HEK293 (cell line): Measurements from ENCODE around the gene SAV1.

Experiments
- BCL11A ChIP-seq: fragments of 450-650 bp; formaldehyde crosslinking; IDR thresholded peaks from 2 replicates; pipeline ENCODE4 v1.5.1; 2016; ENCODE audit warnings: low read depth, missing biosample characterization, missing genetic modification characterization
- CTCF ChIP-seq: fragments of 450-650 bp; formaldehyde crosslinking; IDR thresholded peaks from 2 replicates; pipeline ENCODE4 v1.5.1; 2016; ENCODE audit warnings: missing biosample characterization, missing genetic modification characterization
- PATZ1 ChIP-seq: fragments of 450-650 bp; formaldehyde crosslinking; IDR thresholded peaks from 2 replicates; pipeline ENCODE4 v1.5.1; 2016; ENCODE audit warnings: missing biosample characterization, missing genetic modification characterization
- REST ChIP-seq: fragments of 450-650 bp; formaldehyde crosslinking; IDR thresholded peaks from 2 replicates; pipeline ENCODE4 v1.5.1; 2016; ENCODE audit warnings: missing biosample characterization, missing genetic modification characterization
- SP2 ChIP-seq: fragments of 450-650 bp; formaldehyde crosslinking; IDR thresholded peaks from 2 replicates; pipeline ENCODE4 v1.5.1; 2016; ENCODE audit warnings: missing biosample characterization, missing genetic modification characterization
- ZBTB8A ChIP-seq: fragments of 450-650 bp; formaldehyde crosslinking; IDR thresholded peaks from 2 replicates; pipeline ENCODE4 v1.5.1; 2016; ENCODE audit warnings: missing biosample characterization, missing genetic modification characterization
- ZNF114 ChIP-seq: fragments of 450-650 bp; formaldehyde crosslinking; IDR thresholded peaks from 2 replicates; pipeline ENCODE4 v1.5.0; 2017; ENCODE audit warnings: missing biosample characterization, missing genetic modification characterization
- ZNF214 ChIP-seq: fragments of 450-650 bp; formaldehyde crosslinking; IDR thresholded peaks from 2 replicates; pipeline ENCODE4 v1.5.1; 2017; ENCODE audit warnings: missing biosample characterization, mild to moderate bottlenecking, missing genetic modification characterization, borderline replicate concordance
- ZNF274 ChIP-seq, 2 experiments: fragments of 200-500 bp in 1 of 2; fragments of 450-650 bp in 1 of 2; sonication (Bioruptor generic) in 1 of 2; formaldehyde crosslinking in 1 of 2; IDR thresholded peaks; 2 replicates each; pipeline versions ENCODE4 v1.5.1 to v1.6.1; 2014 to 2016; ENCODE audit warnings: borderline replicate concordance in 1 of 2, inconsistent platforms in 1 of 2, low read length in 1 of 2, missing biosample characterization in 1 of 2, missing genetic modification characterization in 1 of 2
- ZNF629 ChIP-seq: fragments of 450-650 bp; formaldehyde crosslinking; IDR thresholded peaks from 2 replicates; pipeline ENCODE4 v1.5.1; 2017; ENCODE audit warnings: missing biosample characterization, missing genetic modification characterization
- ZNF660 ChIP-seq: fragments of 450-650 bp; IDR thresholded peaks from 2 replicates; pipeline ENCODE4 v1.5.1; 2018; ENCODE audit warnings: missing biosample characterization, mild to moderate bottlenecking, missing genetic modification characterization
- TF ChIP-seq, protein P1 (sequence below): sonication (generic); formaldehyde crosslinking; IDR thresholded peaks from 2 replicates; pipeline ENCODE4 v1.8.1; 2022; ENCODE audit warnings: mild to moderate bottlenecking, moderate library complexity, missing genetic modification reagents
- TF ChIP-seq, protein P2 (sequence below): fragments of 450-650 bp; formaldehyde crosslinking; IDR thresholded peaks from 2 replicates; pipeline ENCODE4 v1.5.1; 2016; ENCODE audit warnings: missing biosample characterization, missing genetic modification characterization

DNA sequence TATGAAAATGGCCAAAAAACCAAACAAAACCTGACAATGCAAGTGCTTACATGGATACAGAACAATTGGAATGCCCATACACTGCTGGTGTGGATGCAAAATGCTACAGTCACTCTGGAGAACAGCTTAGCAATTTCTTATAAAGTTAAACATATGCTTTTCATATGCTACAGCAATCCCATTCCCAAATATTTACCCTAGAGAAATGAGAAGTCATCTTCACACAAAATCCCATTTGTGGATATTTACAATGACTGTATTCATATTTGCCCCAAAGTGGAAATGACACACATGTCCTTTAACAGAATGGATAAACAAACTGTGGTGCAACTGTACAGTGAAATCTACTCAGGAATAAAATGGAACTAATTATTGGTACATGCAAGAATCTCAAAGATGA, 20.4 kb downstream of the SAV1 start:
- TF ChIP-seq REST (tag by site-specific recombination) (no peak), BCL11A (tag by site-specific recombination) (no peak), CTCF (tag by site-specific recombination) (no peak), ZNF629 (no peak), PATZ1 (tag by site-specific recombination) (no peak), SP2 (no peak), ZNF274 (IDR thresholded peaks at IDR 0.05; ENCODE audit: low read length) (no peak), ZNF274 (tag by site-specific recombination; IDR thresholded peaks at IDR 0.05; ENCODE audit: borderline replicate concordance) (no peak), ZNF214 (no peak), ZNF660 (tag by site-specific recombination) (no peak), ZNF114 (tag by site-specific recombination) (no peak), ZBTB8A (tag by site-specific recombination) (no peak)
- TF ChIP-seq, protein P1, sequence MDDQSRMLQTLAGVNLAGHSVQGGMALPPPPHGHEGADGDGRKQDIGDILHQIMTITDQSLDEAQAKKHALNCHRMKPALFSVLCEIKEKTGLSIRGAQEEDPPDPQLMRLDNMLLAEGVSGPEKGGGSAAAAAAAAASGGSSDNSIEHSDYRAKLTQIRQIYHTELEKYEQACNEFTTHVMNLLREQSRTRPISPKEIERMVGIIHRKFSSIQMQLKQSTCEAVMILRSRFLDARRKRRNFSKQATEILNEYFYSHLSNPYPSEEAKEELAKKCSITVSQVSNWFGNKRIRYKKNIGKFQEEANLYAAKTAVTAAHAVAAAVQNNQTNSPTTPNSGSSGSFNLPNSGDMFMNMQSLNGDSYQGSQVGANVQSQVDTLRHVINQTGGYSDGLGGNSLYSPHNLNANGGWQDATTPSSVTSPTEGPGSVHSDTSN (CRISPR knock-in tag): no peak
- TF ChIP-seq, protein P2, sequence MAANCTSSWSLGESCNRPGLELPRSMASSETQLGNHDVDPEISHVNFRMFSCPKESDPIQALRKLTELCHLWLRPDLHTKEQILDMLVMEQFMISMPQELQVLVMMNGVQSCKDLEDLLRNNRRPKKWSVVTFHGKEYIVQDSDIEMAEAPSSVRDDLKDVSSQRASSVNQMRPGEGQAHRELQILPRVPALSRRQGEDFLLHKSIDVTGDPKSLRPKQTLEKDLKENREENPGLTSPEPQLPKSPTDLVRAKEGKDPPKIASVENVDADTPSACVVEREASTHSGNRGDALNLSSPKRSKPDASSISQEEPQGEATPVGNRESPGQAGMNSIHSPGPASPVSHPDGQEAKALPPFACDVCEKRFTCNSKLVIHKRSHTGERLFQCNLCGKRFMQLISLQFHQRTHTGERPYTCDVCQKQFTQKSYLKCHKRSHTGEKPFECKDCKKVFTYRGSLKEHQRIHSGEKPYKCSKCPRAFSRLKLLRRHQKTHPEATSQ: no peak
